T-helper 9 cell (primary cell): ENCODE data around the gene C11orf16.
A peak's percentile ranks its signal among the peaks of the same experiment; 100 is the strongest.
"Not testable (repeated sequence)": the region's sequence is repeated elsewhere in the genome, so short reads cannot be mapped to it uniquely, and the experiment has no call there.

Source experiments
- DNase-seq: peaks from one replicate; pipeline ENCODE4 v3.0.0-alpha.2; 2020

The C11orf16 gene

DNA sequence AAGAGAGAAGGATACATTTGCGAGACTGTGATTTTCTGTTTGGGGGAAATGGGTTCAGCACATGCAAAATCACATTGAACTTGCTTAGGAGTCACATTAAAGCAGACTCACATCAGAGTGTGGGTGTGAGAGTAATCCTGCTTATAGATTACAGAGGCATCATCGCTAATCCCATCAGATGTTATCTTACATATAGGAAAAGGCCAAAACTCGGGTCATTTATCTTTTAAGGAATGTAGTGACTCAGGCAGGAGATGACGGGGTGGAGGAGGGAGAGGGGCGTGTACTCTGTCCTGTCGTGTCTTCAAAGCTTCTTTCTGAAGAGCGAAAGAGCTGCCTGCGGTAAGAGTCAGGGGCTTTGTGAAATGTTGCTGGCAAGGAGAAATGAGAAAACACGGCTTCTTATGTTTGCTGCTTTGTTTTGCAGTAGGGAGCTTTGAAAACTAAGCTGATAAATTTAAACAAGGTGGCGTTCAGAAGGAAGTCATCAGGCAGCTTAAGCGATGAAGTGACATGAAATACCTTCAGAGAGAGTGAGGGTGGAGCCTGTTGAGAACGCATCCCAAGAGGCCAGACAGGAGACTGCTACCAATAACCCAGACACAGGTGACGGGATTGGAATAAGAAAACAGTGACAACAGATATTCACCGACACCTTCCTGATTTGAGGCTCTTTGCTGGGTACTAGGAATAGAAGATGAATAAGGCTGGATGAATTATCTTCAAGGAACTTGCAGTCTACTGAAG is 2.2 kb upstream of the C11orf16 start:
- DNase-seq, result no peak

DNA sequence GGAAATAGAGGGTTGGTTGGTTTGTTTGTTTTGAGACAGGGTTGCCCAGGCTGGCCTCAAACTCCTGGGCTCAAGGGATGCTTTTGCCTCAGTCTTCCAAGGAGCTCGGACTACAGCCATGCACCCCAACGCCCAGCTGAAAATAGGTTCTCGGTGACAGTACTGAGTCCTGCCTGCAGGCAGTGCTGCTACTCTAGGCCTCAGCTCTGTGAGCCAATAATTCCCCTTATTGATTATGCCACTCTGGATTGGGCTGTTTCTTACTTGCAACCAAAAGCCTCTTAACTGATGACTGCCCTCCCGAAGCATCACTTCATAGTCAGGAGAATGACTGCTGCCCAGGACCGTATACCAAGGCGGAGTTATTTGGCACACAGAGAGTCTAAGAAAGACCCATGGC is 1.2 kb upstream of the C11orf16 start:
- DNase-seq, result no peak

- DNase-seq, result no peak
These were observed 2.1 kb downstream of the C11orf16 start for GRCh38 chr11:8930456-8931175.

DNA sequence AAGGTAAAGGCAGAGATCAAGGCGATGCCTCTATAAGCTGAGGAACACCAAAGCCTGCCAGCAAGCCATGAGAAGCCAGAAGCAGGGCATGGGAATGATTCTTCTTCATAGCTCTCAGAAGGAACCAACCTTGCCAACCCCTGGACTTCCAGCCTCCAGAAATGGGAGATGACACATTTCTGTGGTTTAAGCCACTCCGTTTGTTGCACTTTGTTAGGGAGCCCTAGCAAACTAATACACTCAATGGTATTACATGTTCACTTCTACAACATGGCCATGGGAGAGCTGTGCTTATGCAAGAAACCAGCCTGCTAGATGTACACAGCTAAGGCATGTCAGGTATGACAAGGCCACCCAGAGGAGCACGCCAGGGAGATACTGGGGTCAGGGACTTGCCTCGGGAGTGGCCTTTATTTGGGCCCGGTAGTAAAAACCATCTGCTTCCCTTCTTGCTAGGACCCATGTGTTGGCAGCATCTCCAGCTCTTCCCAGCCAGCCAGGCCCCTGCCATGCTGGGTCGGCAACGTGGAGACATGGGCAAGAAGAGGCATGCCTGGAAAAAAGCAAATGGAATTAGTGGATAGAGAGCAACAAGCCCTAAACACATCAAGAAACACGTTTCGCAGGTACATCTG is 3.6 kb downstream of the C11orf16 start:
- no peak for DNase-seq

GRCh38 chr11:8928205-8928604 is 4.5 kb downstream of the C11orf16 start:
- no peak for DNase-seq

- DNase-seq, result no peak
These were observed 5.5 kb downstream of the C11orf16 start for GRCh38 chr11:8927233-8927632.

DNA sequence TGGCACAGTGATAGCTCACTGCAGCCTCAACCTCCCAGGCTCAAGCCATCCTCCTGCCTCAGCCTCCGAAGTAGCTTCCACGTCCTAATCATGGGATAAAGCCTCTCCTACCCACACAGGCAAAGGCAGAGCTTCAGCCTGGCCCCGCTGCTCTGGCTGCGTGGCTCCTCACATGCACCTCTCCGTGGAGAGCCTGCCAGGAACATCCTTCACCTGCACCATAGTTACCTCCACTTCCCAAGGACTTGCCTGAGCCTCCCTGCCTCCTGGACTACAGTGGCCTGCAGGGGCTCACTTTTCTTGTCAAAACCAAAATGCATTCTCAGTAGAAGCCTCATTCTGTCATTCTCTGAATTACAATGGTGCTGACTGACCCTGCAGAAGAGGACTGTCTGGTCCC is 6.5 kb downstream of the C11orf16 start:
- no peak for DNase-seq

DNA sequence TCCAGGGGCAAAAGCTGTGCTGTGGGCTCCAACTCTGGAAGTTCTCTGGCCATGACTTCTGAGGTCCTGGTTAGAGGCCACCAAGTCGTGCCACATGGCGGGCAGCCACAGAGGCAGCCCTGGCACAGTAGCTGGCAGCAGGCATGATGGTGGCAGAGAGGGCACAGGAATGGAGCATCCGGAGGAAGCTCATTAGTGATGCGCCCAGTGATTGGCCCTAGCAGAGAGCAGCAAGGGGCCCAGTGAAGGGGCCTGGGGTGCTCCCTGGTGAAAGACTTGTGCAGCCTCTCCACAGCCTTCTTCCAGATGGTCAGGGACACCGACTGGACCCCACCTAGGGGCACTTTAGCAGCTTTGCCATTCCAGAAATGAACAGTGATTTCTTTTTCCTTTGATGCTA is 7.0 kb downstream of the C11orf16 start:
- no peak for DNase-seq

GRCh38 chr11:8922691-8923090 is 10.1 kb downstream of the C11orf16 start:
- no peak for DNase-seq

GRCh38 chr11:8917157-8917825 is 15.5 kb downstream of the C11orf16 start:
- DNase-seq, result no peak

GRCh38 chr11:8914661-8915018 is 18.1 kb downstream of the C11orf16 start:
- no peak for DNase-seq

- peak; percentile 22 for DNase-seq
These were observed 18.6 kb downstream of the C11orf16 start for GRCh38 chr11:8913961-8914660.

- DNase-seq, result peak; percentile 70
These were observed 21.5 kb downstream of the C11orf16 start, which contains the start of gene AKIP1 for GRCh38 chr11:8911029-8911823. TSS of gene AKIP1 (plus strand) at chr11:8911189. CDS start at chr11:8911450, 261 bp downstream.

GRCh38 chr11:8910649-8911026 is 22.1 kb downstream of the C11orf16 start:
- DNase-seq, result no peak

DNA sequence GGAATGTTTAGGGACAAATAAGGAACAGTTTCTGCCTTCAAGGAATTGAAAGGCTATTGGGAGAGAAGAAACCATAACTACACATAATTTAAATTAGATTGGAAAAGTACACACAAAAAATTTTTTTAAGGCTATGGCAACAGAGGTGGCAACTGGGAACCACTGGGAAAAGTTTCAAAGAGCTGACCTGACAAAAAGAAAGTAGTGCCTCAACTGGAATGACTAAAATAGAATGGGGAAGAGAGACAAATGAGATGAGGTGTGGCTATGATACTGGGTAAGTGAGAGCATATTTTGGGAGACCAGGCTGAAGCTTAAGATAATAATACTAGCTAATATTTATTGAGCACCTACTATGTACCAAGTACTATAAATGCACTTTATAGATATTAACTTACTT is 24.6 kb downstream of the C11orf16 start:
- no peak for DNase-seq

- DNase-seq, result no peak
These were observed 25.6 kb downstream of the C11orf16 start for GRCh38 chr11:8907116-8907515.

DNA sequence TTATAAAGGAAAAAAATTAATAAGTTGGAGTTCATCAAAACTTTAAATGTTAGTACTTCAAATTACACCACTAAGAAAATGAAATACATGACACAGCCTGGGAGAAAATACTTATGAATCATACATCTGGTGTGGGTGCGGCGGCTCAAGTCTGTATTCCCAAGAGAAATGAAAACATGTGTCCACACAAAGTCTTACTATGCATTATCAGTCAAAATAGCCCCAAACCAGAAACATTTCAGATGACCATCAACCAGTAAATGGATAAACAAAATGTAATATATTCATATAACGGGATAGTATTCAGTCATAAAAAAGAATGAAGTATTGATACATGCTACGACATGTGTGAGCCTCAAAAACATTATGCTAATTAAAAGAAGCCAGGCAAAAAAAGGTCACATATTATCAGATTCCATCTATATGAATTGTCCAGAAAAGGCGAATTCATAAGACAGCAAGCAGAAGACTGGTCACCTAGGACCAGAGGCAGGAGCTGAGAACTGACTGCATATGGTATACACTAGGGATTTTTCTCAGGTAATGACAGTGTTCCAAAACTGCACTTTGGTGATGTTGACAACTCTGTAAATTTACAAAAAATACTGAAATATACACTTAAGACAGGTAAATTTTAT is 27.1 kb downstream of the C11orf16 start:
- no peak for DNase-seq

GRCh38 chr11:8899119-8899753 is 33.5 kb downstream of the C11orf16 start:
- no peak for DNase-seq

- not testable (repeated sequence) for DNase-seq
These were observed 41.6 kb downstream of the C11orf16 start for GRCh38 chr11:8891185-8891584.

- DNase-seq, result no peak
These were observed 46.4 kb downstream of the C11orf16 start for GRCh38 chr11:8886322-8886721.

DNA sequence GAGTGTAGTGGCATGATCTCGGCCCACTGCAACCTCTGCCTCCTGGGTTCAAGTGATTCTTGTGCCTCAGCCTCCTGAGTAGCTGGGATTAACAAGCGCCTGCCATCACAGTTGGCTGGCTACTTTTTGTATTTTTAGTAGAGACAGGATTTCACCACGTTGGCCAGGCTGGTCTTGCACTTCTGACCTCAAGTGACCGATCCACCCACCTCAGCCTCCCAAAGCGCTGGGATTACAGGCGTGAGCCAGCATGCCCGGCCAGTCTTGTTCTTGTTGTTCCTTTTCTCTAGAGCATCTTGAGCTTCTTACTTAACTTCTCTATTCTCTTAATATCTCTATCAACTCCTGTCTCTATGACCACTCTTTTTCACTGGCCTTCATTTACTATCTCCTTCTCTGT is 51.2 kb downstream of the C11orf16 start:
- DNase-seq, result not testable (repeated sequence)
